ENCODE measurements around the gene MOSMO. TPM values are rescaled to one million over a fixed set of nuclear protein-coding genes. Genes with fewer than 3 reads are reported as not detected.

Gene MOSMO
- 25.8 TPM for total RNA-seq (ENCODE audit: insufficient read depth, low replicate concordance)

DNA sequence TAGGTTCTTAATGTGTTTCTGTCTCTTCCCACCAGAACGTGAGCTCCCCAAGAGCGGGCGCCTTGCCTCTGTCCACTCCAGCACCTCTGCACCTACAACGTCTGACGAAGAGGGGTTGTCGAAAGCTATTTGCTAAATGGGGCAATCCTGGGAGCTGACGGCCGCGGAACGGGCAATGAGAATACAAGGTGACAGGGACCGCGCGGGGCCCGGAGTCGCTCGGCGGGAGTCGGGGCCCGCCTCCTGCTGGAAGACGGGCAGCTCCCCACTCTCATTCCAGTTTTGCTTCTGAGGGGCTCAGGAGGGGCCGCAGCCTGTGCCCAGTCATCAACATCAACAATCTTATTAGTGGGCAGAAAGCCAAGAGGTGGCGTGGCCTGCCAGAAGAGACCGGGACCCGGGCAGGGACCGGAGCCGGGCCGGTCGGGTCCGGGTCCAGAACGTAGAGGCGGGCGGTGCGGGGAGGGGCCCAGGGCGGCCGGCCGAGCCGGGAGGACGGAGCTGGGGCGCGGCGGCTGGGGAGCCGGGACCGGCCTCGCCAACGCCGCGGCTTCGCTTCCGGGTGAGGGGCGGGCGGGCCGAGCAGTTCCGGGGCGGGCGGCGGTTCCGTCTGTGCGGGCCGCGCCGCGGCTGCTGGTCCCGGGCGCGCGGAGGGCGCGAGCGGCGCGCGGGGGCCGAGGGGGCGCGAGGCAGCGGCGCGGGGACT lies at the start of gene MOSMO:
Gene MOSMO, plus strand, starts transcription at position 603 of the 706 bp plus-strand sequence. CDS start 191 bp downstream, outside the sequence.
- DNase-seq (ENCODE audit: low spot score) = peak; percentile 58

GRCh38 chr16:21959050-21959449 lies 48.9 kb upstream of the MOSMO start:
- DNase-seq (ENCODE audit: low spot score) = no peak

DNA sequence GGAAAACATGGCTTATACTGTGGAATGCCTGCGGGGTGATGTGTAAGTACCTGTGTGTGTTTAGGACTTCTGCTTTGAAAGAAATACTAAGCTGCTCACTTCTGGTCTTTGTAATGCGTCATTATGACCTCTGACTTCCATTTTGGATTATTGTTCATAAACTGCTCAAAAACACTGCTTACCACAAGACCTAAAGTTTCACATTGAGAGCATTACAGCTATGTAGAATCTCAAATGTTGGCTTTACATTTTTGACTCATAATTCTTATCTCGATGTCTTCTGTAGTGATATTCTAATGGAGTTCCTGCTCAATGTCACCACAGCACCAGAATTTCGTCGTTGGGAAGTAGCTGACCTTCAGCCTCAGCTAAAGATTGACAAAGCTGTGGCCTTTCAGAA lies 45.4 kb upstream of the MOSMO start:
- DNase-seq (ENCODE audit: low spot score) = no peak

DNA sequence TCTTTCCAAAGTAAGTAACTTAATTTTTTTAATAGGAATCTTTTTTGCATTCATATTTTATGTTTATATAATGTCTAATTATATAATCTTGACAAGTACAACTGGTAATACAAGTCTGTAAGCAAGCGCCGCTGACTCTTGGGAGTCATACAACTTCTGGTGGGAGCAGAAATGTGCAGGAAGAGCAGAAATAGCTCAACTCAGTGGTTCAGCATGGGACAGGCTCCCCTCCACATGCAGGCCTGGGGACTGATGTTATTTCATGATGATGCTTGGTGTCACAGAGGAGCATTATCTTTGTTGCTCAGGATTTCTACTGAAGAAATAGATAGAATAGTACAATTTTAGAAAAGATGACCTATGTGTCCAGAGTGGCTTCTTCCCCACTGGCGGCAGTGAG lies 44.0 kb upstream of the MOSMO start:
- no peak for DNase-seq (ENCODE audit: low spot score)

- DNase-seq (ENCODE audit: low spot score) = no peak
Measured at GRCh38 chr16:21964353-21964752, 43.6 kb upstream of the MOSMO start.

GRCh38 chr16:21971856-21972255 lies 36.1 kb upstream of the MOSMO start:
- no peak for DNase-seq (ENCODE audit: low spot score)

DNA sequence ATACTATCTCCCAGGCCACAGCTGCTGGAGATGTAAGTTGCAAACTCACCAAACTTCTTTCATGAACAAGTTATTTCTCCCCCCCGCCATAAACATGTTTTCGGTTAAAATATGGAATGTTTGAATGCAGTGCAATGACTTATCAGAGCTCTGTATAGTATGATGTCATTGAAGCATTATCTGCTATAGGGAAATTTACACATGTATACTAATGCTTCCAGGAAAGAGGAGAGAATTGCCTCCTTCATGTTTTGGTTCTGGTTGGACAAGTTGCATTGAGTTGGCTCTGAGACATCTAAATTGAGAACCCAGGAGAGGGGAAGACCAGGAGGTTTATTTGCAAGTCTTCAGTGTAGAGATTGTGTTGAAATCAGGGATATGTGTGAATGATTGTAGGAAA lies 34.0 kb upstream of the MOSMO start:
- no peak for DNase-seq (ENCODE audit: low spot score)

DNA sequence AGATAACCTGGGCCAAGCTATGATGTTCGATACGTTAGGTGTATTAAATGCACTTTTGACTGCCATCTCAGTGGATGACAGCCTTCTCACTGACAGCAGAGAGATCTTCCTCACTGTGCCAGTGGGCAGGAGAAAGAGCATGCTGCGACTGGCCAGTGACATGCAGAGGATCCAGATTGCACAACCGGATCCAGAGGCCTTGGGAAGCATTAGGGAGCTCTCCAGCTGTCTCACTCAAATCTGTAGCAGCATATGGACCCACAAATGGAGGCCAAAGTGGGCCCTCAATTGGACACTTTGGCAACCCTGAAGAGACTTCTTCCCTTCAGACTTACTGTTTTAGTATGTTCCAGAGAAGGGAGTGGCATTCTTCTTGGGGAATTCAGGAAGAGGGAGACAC lies 27.9 kb upstream of the MOSMO start:
- DNase-seq (ENCODE audit: low spot score) = no peak

DNA sequence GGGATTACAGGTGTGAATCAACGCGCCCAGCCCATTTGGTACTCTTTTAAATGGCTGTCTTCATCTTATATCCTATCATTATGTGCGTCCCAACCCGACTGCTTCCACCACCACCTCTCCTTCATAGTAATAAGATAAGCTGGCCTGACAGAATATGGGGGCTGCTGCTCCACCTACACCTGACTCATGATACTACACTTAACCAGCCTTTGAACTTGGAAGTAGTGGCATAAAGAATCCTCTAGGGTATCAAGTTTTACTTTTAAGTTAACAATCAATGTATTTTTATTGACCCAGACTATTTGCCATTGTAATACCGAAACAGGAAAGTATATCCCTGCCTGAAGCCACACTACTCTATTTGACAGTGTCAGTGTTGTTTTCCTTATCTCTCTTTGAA lies 25.8 kb upstream of the MOSMO start:
- DNase-seq (ENCODE audit: low spot score) = no peak

- no peak for DNase-seq (ENCODE audit: low spot score)
Measured at GRCh38 chr16:21984062-21984461, 23.8 kb upstream of the MOSMO start.

GRCh38 chr16:21985524-21985923 lies 22.4 kb upstream of the MOSMO start:
- no peak for DNase-seq (ENCODE audit: low spot score)

GRCh38 chr16:21986692-21987246 lies 21.1 kb upstream of the MOSMO start:
- no peak for DNase-seq (ENCODE audit: low spot score)

- no peak for DNase-seq (ENCODE audit: low spot score)
Measured at GRCh38 chr16:21987498-21987897, 20.4 kb upstream of the MOSMO start.

DNA sequence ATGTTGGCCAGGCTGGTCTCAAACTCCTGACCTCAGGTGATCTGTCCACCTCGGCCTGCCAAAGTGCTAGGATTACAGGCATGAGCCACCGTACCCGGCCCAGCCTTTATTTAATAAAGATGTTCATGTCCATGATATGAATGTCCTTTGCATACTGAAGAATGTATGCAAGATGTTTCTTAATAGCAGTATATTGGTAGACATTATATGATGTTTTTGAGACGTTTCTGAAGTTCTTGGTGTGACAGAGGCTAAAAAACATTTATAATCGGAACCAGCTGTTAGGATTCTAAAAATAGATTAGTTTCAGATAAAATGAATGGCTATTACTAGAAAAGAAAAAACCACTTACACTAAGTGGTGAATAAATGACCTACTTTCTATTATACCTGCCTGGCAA lies 18.8 kb upstream of the MOSMO start:
- no peak for DNase-seq (ENCODE audit: low spot score)

- no peak for DNase-seq (ENCODE audit: low spot score)
Measured at GRCh38 chr16:21989751-21990150, 18.2 kb upstream of the MOSMO start.

DNA sequence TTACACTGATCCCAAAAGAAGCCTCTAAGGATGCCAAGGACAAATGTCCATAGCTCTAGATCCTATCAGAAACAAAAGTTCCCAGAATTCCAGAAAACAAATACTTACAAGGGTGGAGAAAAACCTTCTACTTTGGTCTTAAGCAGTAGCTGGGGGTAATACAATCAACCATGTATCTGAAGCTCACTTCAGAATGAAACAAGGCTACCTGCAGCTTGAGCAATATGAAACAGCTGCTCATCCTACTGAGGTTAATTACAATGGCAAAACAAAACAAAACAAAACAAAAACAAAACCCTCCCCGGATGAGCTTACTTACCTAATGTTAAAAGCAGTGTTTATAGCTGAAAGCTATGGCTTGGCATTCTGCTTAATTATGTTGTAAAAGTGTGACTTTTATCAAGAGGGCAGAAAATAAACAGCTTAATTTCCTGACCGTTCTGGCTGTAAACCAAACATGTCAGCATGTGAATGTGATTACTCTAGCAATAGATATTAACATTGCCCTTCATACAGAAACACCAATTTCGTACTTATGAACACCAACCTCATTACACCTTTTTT lies 17.4 kb upstream of the MOSMO start:
- DNase-seq (ENCODE audit: low spot score) = no peak

DNA sequence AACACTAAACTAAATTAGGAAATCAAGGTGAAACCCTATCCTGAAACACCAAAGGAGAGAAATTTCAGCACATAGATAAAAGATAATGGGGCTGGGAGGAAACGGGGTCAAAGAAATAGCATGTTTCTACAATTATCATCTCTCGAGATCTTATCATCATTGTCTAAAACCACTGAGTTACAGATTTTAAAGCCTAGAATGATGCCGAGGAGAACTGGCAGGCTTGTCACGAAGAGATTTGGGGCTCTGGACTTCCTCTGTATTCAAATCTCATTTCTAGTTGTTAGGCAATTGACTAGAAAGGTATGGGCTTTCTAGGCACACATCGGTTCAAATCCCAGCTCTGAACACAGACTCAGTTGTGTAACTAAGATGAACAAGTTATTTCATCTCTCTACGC lies 16.3 kb upstream of the MOSMO start:
- DNase-seq (ENCODE audit: low spot score) = no peak

GRCh38 chr16:21994856-21995465 lies 12.9 kb upstream of the MOSMO start:
- no peak for DNase-seq (ENCODE audit: low spot score)

GRCh38 chr16:21996923-21997696 lies 10.8 kb upstream of the MOSMO start:
- DNase-seq (ENCODE audit: low spot score) = no peak

DNA sequence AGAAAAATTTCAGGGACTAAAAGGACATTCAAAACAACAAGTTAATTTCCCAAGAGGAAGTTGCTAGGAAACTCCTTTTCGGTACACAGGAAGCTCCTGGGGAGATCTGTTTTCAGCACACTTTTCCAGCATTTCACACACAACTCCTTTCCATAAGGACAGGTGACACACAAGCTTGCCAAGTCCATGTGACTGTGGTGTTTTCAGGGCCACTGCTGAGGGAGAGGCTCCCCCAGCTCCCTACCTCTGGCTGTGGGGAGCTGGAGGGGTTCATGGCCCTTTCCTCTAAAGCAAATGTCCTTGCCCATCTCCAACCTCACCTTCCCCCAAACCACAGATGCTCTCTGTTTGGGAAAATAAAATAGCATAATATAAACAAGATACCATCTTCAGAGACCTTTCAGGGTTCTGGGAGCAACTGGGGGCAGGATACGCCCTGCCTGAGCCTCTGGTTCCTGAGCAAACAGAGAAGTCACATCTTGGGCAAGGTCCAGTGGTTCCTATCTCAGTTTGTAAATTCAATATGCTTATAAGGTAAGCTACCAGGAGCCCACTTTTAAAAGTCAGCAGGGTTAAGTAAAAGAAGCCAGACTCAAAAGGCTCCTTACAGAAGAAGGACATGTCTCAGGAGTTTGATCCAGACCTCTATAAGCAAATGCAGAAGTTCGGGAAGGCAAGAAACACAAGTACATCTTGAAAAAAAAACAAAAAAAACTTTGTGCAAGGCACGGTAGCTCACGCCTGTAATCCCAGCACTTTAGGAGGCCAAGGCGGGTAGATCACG lies 10.0 kb upstream of the MOSMO start:
- no peak for DNase-seq (ENCODE audit: low spot score)

GRCh38 chr16:22001591-22001990 lies 6.3 kb upstream of the MOSMO start:
- no peak for DNase-seq (ENCODE audit: low spot score)

Measured in umbilical cord (tissue), 2 donors.